Measurements from ENCODE around the gene TIMP2. TPM values are rescaled to one million over a fixed set of nuclear protein-coding genes. Genes with fewer than 3 reads are reported as not detected.
A peak's percentile ranks its signal among the peaks of the same experiment; 100 is the strongest.

The TIMP2 gene
- total and polyA plus RNA-seq, 4 donors, result 8.9 to 37.6 (median 10.1) TPM

DNA sequence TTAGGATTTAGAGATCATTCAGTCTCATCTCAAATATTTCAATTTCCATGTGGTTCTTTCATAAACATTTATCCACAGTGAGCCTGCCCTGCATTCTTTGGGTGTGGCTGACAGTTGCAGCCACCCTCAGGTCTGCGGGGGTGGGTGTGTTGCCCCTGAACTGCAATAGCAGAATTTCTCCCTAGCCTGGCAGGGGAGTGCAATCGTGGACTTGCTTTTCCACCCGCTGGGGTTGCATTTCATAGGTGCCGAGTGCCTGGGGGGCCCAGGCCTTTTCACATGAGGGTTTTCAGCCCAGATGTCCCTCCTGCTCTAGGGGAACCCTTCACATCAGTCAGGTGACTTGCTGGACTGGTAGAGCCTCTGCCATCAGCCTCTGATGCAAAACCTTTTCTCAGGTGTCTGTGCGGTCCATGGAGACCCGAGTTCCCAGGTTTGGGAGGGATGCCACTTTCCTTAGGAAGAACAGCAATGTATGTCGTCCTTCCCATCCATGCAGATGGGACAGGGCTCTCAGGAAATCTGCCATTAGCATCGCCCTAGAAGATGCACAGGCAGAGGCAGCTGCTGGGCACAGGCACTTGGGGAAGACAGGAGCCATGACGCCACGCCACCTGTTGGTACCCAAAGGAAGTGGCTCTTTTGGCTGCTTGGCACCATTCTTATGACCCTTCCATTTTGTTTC lies 82.2 kb downstream of the TIMP2 start:
- Histone ChIP-seq H3K27ac (ENCODE audit: low read depth in 1 of 2, low read length in 2 of 2) (no peak overlapping the region), H3K9ac (ENCODE audit: low read depth in 1 of 2, low read length in 2 of 2) (no peak overlapping the region), H3K4me3 (ENCODE audit: low read depth in 1 of 3, low read length in 3 of 3) (no peak overlapping the region), H3K4me1 (ENCODE audit: control insufficient read depth in 4 of 4, insufficient read depth in 4 of 4, low read length in 3 of 4) (peaks cover 0 to 22% (median 20%) of the 10 kb centered on the region in 4 donors), H3K27me3 (ENCODE audit: control insufficient read depth in 4 of 4, insufficient read depth in 4 of 4, low read length in 3 of 4) (no peaks in the 10 kb centered on the region), H3K36me3 (ENCODE audit: control insufficient read depth in 4 of 4, insufficient read depth in 3 of 4, low read depth in 1 of 4, low read length in 3 of 4) (no peaks in the 10 kb centered on the region), H3K9me3 (ENCODE audit: control insufficient read depth in 4 of 4, low read length in 3 of 4) (no peaks in the 10 kb centered on the region)
- 85% methylated on average over 10 of the region's 10 CpGs for WGBS
- TF ChIP-seq RXRA (IDR thresholded peaks at IDR 0.05) (no peak), GABPA (IDR thresholded peaks at IDR 0.05 in 1 of 2, conservative IDR thresholded peaks at IDR 0.05 in 1 of 2) (no peak), TAF1 (conservative IDR thresholded peaks at IDR 0.05) (no peak), RAD21 (IDR thresholded peaks at IDR 0.05) (peak in 1 of 2 donors; percentile 65), JUND (IDR thresholded peaks at IDR 0.05) (no peak), HNF4A (conservative IDR thresholded peaks at IDR 0.05) (no peak), MAX (IDR thresholded peaks at IDR 0.05) (no peak), EGR1 (IDR thresholded peaks at IDR 0.05; ENCODE audit: low read depth in 2 of 2) (no peak), YY1 (IDR thresholded peaks at IDR 0.05) (no peak)
- TF ChIP-seq, protein P1, sequence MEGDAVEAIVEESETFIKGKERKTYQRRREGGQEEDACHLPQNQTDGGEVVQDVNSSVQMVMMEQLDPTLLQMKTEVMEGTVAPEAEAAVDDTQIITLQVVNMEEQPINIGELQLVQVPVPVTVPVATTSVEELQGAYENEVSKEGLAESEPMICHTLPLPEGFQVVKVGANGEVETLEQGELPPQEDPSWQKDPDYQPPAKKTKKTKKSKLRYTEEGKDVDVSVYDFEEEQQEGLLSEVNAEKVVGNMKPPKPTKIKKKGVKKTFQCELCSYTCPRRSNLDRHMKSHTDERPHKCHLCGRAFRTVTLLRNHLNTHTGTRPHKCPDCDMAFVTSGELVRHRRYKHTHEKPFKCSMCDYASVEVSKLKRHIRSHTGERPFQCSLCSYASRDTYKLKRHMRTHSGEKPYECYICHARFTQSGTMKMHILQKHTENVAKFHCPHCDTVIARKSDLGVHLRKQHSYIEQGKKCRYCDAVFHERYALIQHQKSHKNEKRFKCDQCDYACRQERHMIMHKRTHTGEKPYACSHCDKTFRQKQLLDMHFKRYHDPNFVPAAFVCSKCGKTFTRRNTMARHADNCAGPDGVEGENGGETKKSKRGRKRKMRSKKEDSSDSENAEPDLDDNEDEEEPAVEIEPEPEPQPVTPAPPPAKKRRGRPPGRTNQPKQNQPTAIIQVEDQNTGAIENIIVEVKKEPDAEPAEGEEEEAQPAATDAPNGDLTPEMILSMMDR (IDR thresholded peaks at IDR 0.05; ENCODE audit: low read depth, low read length, missing input control), result peak; percentile 31
- TF ChIP-seq, protein P2, sequence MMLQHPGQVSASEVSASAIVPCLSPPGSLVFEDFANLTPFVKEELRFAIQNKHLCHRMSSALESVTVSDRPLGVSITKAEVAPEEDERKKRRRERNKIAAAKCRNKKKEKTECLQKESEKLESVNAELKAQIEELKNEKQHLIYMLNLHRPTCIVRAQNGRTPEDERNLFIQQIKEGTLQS (IDR thresholded peaks at IDR 0.05), result no peak
- DNase-seq (ENCODE audit: low spot score), result peak; percentile 41

DNA sequence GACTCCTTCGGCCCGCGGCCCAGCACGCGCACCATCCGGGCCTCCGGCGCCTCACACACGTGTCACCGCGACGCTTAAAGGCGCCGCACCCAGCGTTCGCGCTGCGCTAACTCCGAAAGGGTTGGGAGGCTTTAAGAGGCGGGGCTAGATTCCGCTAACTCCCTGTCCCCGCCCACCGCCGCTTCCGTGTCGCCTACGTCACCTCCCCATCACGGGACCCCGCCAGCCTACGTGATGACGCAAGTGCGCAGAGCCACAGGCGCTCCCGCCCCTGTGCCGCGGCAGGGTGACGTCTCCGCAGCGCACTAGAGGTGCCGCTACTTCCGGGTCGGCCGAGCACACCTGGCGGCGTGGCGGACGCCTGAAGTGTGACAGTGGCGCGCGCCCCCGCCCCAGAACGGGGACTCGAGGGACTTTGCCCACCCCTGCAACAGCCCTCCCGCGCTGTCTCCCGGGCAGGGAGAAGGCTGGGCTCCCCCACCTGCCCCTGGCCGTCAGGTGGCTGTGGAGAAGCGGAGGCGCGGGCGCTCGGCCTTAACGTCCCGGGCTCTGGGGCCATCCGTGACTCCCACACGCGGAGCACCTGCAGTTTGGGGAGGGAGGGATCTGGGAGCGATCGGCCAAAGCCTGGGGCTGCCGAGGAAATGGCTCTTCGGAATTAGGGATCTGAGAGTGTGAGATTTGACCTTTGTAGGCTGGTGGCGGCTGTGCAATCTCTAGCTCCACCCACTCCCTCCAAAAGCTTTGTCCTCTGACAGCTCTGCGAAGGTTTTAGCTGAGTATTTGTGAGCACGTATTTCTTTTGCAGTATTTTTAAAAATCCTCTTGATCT lies 84.2 kb downstream of the TIMP2 start, which contains the start of gene USP36:
USP36 (minus strand) TSS at position 35 of the 832 bp plus-strand sequence. CDS start 4,451 bp downstream, outside the sequence.
- Histone ChIP-seq H3K27me3 (ENCODE audit: control insufficient read depth in 4 of 4, insufficient read depth in 4 of 4, low read length in 3 of 4) (no peaks in the 10 kb centered on the region), H3K36me3 (ENCODE audit: control insufficient read depth in 4 of 4, insufficient read depth in 3 of 4, low read depth in 1 of 4, low read length in 3 of 4) (peaks cover 4 to 17% (median 15%) of the 10 kb centered on the region in 4 donors), H3K9ac (ENCODE audit: low read depth in 1 of 2, low read length in 2 of 2) (peak within 1 kb of the TSS; percentile 71 to 95), H3K27ac (ENCODE audit: low read depth in 1 of 2, low read length in 2 of 2) (peak within 1 kb of the TSS; percentile 99 to 100), H3K4me3 (ENCODE audit: low read depth in 1 of 3, low read length in 3 of 3) (peak within 1 kb of the TSS; percentile 80 to 99 (median 87)), H3K9me3 (ENCODE audit: control insufficient read depth in 4 of 4, low read length in 3 of 4) (no peaks in the 10 kb centered on the region), H3K4me1 (ENCODE audit: control insufficient read depth in 4 of 4, insufficient read depth in 4 of 4, low read length in 3 of 4) (peaks cover 0 to 26% (median 20%) of the 10 kb centered on the region in 4 donors)
- WGBS, result under 1% methylated on average over 74 of the region's 74 CpGs
- DNase-seq (ENCODE audit: low spot score), result peak; percentile 100
- peak; percentile 3 to 4 for TF ChIP-seq RXRA (IDR thresholded peaks at IDR 0.05)
- no peak for TF ChIP-seq HNF4G (IDR thresholded peaks at IDR 0.05)
- TF ChIP-seq MAX (IDR thresholded peaks at IDR 0.05), result peak; percentile 100
- no peak for TF ChIP-seq ZBTB33 (IDR thresholded peaks at IDR 0.05)
- peak; percentile 52 to 73 for TF ChIP-seq JUND (IDR thresholded peaks at IDR 0.05)
- TF ChIP-seq SP1 (IDR thresholded peaks at IDR 0.05), result peak; percentile 80
- TF ChIP-seq GABPA (IDR thresholded peaks at IDR 0.05 in 1 of 2, conservative IDR thresholded peaks at IDR 0.05 in 1 of 2), result peak; percentile 34 to 87
- TF ChIP-seq FOXA2 (IDR thresholded peaks at IDR 0.05), result no peak
- TF ChIP-seq FOXA1 (IDR thresholded peaks at IDR 0.05), result peak; percentile 9
- TF ChIP-seq, protein P2 (IDR thresholded peaks at IDR 0.05), result peak; percentile 47
- TF ChIP-seq NR2F2 (IDR thresholded peaks at IDR 0.05), result no peak
- TF ChIP-seq, protein P1 (IDR thresholded peaks at IDR 0.05; ENCODE audit: low read depth, low read length, missing input control), result no peak
- TF ChIP-seq, protein P3, sequence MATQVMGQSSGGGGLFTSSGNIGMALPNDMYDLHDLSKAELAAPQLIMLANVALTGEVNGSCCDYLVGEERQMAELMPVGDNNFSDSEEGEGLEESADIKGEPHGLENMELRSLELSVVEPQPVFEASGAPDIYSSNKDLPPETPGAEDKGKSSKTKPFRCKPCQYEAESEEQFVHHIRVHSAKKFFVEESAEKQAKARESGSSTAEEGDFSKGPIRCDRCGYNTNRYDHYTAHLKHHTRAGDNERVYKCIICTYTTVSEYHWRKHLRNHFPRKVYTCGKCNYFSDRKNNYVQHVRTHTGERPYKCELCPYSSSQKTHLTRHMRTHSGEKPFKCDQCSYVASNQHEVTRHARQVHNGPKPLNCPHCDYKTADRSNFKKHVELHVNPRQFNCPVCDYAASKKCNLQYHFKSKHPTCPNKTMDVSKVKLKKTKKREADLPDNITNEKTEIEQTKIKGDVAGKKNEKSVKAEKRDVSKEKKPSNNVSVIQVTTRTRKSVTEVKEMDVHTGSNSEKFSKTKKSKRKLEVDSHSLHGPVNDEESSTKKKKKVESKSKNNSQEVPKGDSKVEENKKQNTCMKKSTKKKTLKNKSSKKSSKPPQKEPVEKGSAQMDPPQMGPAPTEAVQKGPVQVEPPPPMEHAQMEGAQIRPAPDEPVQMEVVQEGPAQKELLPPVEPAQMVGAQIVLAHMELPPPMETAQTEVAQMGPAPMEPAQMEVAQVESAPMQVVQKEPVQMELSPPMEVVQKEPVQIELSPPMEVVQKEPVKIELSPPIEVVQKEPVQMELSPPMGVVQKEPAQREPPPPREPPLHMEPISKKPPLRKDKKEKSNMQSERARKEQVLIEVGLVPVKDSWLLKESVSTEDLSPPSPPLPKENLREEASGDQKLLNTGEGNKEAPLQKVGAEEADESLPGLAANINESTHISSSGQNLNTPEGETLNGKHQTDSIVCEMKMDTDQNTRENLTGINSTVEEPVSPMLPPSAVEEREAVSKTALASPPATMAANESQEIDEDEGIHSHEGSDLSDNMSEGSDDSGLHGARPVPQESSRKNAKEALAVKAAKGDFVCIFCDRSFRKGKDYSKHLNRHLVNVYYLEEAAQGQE (IDR thresholded peaks at IDR 0.05), result peak; percentile 90
- TF ChIP-seq EGR1 (IDR thresholded peaks at IDR 0.05; ENCODE audit: low read depth in 2 of 2), result peak in 1 of 2 donors; percentile 80
- TF ChIP-seq YY1 (IDR thresholded peaks at IDR 0.05), result peak; percentile 64
